Osteoblast (primary cell): ENCODE measurements around the gene MYH14. TPM values are rescaled to one million over a fixed set of nuclear protein-coding genes. Genes with fewer than 3 reads are reported as not detected.

Experiments
- DNase-seq: peaks from one replicate; pipeline ENCODE4 v3.0.0; 2011; ENCODE audit warnings: low spot score, mixed read lengths; ENCODE audit not compliant: insufficient read length; ENCODE audit errors: missing footprints
- H2AFZ ChIP-seq: 2 replicates; pipeline ENCODE4 v1.6.0; 2011; ENCODE audit warnings: mild to moderate bottlenecking, low read length
- H3K27ac ChIP-seq: 2 replicates; pipeline ENCODE4 v1.5.1; 2011; ENCODE audit warnings: mild to moderate bottlenecking, low read depth, low read length, moderate library complexity
- H3K27me3 ChIP-seq: 2 replicates; pipeline ENCODE4 v1.6.0; 2012; ENCODE audit warnings: mild to moderate bottlenecking, control low read depth, inconsistent platforms, low read length, moderate library complexity; ENCODE audit not compliant: insufficient read depth
- H3K36me3 ChIP-seq: 2 replicates; pipeline ENCODE4 v1.5.1; 2011; ENCODE audit warnings: mild to moderate bottlenecking, low read length, control low read depth, moderate library complexity; ENCODE audit not compliant: insufficient read depth
- H3K4me1 ChIP-seq: 2 replicates; pipeline ENCODE4 v1.5.1; 2011; ENCODE audit warnings: mild to moderate bottlenecking, low read length, control low read depth, moderate library complexity; ENCODE audit not compliant: insufficient read depth
- H3K4me2 ChIP-seq: 2 replicates; pipeline ENCODE4 v1.6.0; 2011; ENCODE audit warnings: mild to moderate bottlenecking, low read length; ENCODE audit not compliant: insufficient read depth
- H3K4me3 ChIP-seq: fragments of 200-600 bp; sonication (generic); 3 replicates; pipeline ENCODE4 v1.5.1; 2012; ENCODE audit warnings: mild to moderate bottlenecking, low read length, inconsistent platforms; ENCODE audit not compliant: insufficient read depth
- H3K79me2 ChIP-seq: 2 replicates; pipeline ENCODE4 v1.6.0; 2012; ENCODE audit warnings: mild to moderate bottlenecking, low read length, control low read depth, inconsistent platforms; ENCODE audit not compliant: insufficient read depth
- H3K9me3 ChIP-seq: 2 replicates; pipeline ENCODE4 v1.5.1; 2011; ENCODE audit warnings: low read depth, low read length, control low read depth
- H4K20me1 ChIP-seq: 2 replicates; pipeline ENCODE4 v1.6.0; 2012; ENCODE audit warnings: mild to moderate bottlenecking, low read length, control low read depth; ENCODE audit not compliant: insufficient read depth
- total RNA-seq: library from RNA; depleted of rRNA; stranded (reverse); fragments of >200 nt; gene quantifications from 2 replicates; pipeline ENCODE4 v1.2.3, GENCODE V29; 2012
- TF ChIP-seq, protein P1 (sequence below): IDR thresholded peaks from 2 replicates; pipeline ENCODE4 v1.5.1; 2011; ENCODE audit warnings: mild to moderate bottlenecking, low read depth, low read length, moderate library complexity; ENCODE audit errors: extremely low read depth

The MYH14 gene
- total RNA-seq, 1 donor = not detected

DNA sequence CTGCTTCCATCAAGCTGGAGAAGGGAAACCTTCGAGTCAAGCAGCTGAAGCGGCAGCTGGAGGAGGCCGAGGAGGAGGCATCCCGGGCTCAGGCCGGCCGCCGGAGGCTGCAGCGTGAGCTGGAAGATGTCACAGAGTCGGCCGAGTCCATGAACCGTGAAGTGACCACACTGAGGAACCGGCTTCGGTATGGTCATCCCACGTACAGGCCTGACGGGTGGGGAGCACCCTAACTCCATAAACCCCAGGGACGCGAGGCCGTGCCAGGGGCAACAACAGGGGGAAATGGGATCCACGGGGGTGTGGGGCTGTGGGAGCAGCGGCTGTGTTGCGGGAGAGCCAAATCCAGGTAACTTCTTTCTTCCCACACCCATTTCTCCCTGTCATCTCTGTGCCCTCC is 105.6 kb downstream of the MYH14 start:
- H3K27ac ChIP-seq = no peak overlapping the region
- no peak overlapping the region for H3K4me2 ChIP-seq
- TF ChIP-seq, protein P1, sequence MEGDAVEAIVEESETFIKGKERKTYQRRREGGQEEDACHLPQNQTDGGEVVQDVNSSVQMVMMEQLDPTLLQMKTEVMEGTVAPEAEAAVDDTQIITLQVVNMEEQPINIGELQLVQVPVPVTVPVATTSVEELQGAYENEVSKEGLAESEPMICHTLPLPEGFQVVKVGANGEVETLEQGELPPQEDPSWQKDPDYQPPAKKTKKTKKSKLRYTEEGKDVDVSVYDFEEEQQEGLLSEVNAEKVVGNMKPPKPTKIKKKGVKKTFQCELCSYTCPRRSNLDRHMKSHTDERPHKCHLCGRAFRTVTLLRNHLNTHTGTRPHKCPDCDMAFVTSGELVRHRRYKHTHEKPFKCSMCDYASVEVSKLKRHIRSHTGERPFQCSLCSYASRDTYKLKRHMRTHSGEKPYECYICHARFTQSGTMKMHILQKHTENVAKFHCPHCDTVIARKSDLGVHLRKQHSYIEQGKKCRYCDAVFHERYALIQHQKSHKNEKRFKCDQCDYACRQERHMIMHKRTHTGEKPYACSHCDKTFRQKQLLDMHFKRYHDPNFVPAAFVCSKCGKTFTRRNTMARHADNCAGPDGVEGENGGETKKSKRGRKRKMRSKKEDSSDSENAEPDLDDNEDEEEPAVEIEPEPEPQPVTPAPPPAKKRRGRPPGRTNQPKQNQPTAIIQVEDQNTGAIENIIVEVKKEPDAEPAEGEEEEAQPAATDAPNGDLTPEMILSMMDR = no peak
- no peaks in the 10 kb centered on the region for H3K36me3 ChIP-seq
- no peaks in the 10 kb centered on the region for H4K20me1 ChIP-seq
- no peaks in the 10 kb centered on the region for H3K9me3 ChIP-seq
- H2AFZ ChIP-seq = no peak overlapping the region
- peaks cover 20% of the 10 kb centered on the region for H3K27me3 ChIP-seq
- no peaks in the 10 kb centered on the region for H3K79me2 ChIP-seq
- no peak overlapping the region for H3K4me3 ChIP-seq
- DNase-seq = peak; percentile 52
- no peaks in the 10 kb centered on the region for H3K4me1 ChIP-seq

DNA sequence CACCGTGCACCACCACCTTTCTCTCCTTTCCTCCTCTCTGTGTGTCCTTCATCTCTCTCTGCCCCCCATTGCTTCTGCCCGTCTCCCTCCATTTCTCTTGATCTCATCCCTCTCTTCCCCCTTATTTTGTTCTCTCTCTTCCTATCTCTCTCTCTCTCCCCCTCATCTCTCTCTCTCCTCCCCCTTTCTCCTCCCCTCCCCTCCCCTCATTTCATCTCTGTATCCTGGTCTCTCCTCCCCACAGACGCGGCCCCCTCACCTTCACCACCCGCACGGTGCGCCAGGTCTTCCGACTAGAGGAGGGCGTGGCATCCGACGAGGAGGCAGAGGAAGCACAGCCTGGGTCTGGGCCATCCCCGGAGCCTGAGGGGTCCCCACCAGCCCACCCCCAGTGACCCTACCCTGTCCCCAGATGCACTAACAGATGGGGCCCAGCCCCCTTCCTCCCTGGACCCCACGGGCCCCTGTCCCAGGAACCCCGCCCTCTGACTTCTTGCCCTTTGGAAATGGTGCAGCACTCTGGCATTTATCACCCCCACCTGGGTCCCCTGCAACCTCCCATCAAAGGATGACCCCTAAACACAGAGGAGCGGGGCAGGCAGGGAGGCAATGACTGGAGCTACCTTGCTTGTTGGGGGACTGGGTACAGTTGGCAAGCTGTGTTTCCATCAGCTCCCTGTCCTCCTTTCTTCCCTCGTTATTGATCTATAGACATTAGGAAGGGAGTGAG is 106.1 kb downstream of the MYH14 start:
- no peak overlapping the region for H3K4me2 ChIP-seq
- no peak overlapping the region for H3K4me3 ChIP-seq
- TF ChIP-seq, protein P1 = no peak
- H3K4me1 ChIP-seq = no peaks in the 10 kb centered on the region
- H3K27me3 ChIP-seq = peaks cover 23% of the 10 kb centered on the region
- H3K9me3 ChIP-seq = no peaks in the 10 kb centered on the region
- no peaks in the 10 kb centered on the region for H4K20me1 ChIP-seq
- no peaks in the 10 kb centered on the region for H3K36me3 ChIP-seq
- no peaks in the 10 kb centered on the region for H3K79me2 ChIP-seq
- no peak overlapping the region for H2AFZ ChIP-seq
- no peak overlapping the region for H3K27ac ChIP-seq
- peak; percentile 68 for DNase-seq

DNA sequence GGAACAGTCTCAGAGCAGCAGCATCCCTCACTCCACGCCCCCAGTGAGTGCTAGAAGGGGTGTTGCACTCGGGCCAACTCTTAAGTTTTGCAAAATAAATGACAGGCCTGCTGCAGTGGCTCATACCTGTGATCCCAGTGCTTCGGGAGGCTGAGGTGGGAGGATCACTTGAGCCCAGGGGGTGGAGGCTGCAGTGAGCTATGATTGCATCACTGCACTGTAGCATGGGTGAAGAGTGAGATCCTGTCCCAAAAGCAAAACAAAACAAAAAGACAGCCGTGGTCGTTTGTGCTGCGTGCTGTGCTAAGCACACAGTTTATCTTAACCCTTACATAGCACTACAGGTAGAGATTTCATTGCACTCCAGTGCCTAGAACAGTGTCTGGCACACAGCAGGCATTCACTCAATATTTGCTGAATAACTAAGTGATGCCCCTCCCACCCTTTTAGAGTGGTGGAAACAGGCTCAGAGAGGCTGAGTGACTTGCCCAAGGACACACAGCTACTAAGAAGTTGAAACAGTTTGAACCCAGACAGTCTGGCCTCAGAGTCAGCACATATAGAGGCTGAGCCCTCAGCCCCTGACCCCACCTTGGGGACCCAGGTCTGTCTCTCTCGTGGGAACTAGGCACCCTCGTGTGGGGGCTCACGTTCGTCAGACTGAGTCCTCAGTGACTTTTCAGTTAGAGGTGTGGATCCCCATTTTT is 107.5 kb downstream of the MYH14 start:
- no peak overlapping the region for H2AFZ ChIP-seq
- DNase-seq = peak; percentile 56
- H4K20me1 ChIP-seq = no peaks in the 10 kb centered on the region
- no peaks in the 10 kb centered on the region for H3K9me3 ChIP-seq
- H3K79me2 ChIP-seq = no peaks in the 10 kb centered on the region
- no peaks in the 10 kb centered on the region for H3K4me1 ChIP-seq
- H3K27me3 ChIP-seq = peaks cover 30% of the 10 kb centered on the region
- H3K36me3 ChIP-seq = no peaks in the 10 kb centered on the region
- TF ChIP-seq, protein P1 = no peak
- H3K4me2 ChIP-seq = no peak overlapping the region
- no peak overlapping the region for H3K4me3 ChIP-seq
- no peak overlapping the region for H3K27ac ChIP-seq
